HG03175 (cell line): ENCODE results near the gene NOL12.
"Not testable (repeated sequence)": the region's sequence is repeated elsewhere in the genome, so short reads cannot be mapped to it uniquely, and the experiment has no call there.

Experiments used
- ATAC-seq: cut with Tn5 transposase; IDR thresholded peaks from one replicate; pipeline ENCODE4 v1.9.1; 2021; ENCODE audit warnings: mild to moderate bottlenecking, moderate library complexity; ENCODE audit not compliant: unreplicated experiment

Gene NOL12

GRCh38 chr22:37678372-37678771 is 7.8 kb upstream of the NOL12 start:
- ATAC-seq: no peak

- no peak for ATAC-seq
Measured at GRCh38 chr22:37679670-37680069, 6.5 kb upstream of the NOL12 start.

- ATAC-seq: no peak
Measured at GRCh38 chr22:37680191-37680851, 5.8 kb upstream of the NOL12 start.

GRCh38 chr22:37681001-37681424 is 5.1 kb upstream of the NOL12 start:
- no peak for ATAC-seq

GRCh38 chr22:37681556-37682049 is 4.5 kb upstream of the NOL12 start:
- ATAC-seq: no peak

GRCh38 chr22:37684803-37685615 is 1.1 kb upstream of the NOL12 start:
- no peak for ATAC-seq

- ATAC-seq: no peak
Measured at GRCh38 chr22:37690407-37690806, 4.3 kb downstream of the NOL12 start.

GRCh38 chr22:37690901-37691504 is 4.9 kb downstream of the NOL12 start:
- ATAC-seq: no peak

- no peak for ATAC-seq
Measured at GRCh38 chr22:37692627-37693285, 6.6 kb downstream of the NOL12 start.

- ATAC-seq: not testable (repeated sequence)
Measured at GRCh38 chr22:37694131-37694530, 8.0 kb downstream of the NOL12 start.

GRCh38 chr22:37696260-37696656 is 10.1 kb downstream of the NOL12 start:
- not testable (repeated sequence) for ATAC-seq

- ATAC-seq: peak; percentile 89
Measured at GRCh38 chr22:37696657-37697537, 10.8 kb downstream of the NOL12 start, which contains the start of gene TRIOBP. Gene TRIOBP, plus strand, starts transcription at chr22:37697048. Its CDS starts 4,318 bp downstream, at chr22:37701366.

GRCh38 chr22:37697538-37697835 is 11.3 kb downstream of the NOL12 start:
- ATAC-seq: no peak

- no peak for ATAC-seq
Measured at GRCh38 chr22:37701141-37701786, 15.1 kb downstream of the NOL12 start.

- no peak for ATAC-seq
Measured at GRCh38 chr22:37703906-37704305, 17.8 kb downstream of the NOL12 start.

- no peak for ATAC-seq
Measured at GRCh38 chr22:37704645-37705044, 18.5 kb downstream of the NOL12 start.

- ATAC-seq: no peak
Measured at GRCh38 chr22:37705205-37705604, 19.1 kb downstream of the NOL12 start.

- no peak for ATAC-seq
Measured at GRCh38 chr22:37708580-37709444, 22.7 kb downstream of the NOL12 start.

GRCh38 chr22:37709445-37709765 is 23.3 kb downstream of the NOL12 start:
- no peak for ATAC-seq
